Parathyroid adenoma (tissue), 2 donors: ENCODE measurements around the gene PEX1.

Source experiments
- H2AFZ ChIP-seq: fragments of 300-600 bp; sonication (generic); one replicate; pipeline ENCODE4 v1.7.0; 2017; ENCODE audit warnings: antibody characterized with exemption, mild to moderate bottlenecking
- H3K27ac ChIP-seq: fragments of 300-600 bp; sonication (generic); one replicate; pipeline ENCODE4 v1.7.0; 2017
- H3K27me3 ChIP-seq: fragments of 300-600 bp; sonication (generic); one replicate; pipeline ENCODE4 v1.7.0; 2017; ENCODE audit warnings: low read length; ENCODE audit not compliant: control insufficient read depth, insufficient read depth
- H3K36me3 ChIP-seq: fragments of 300-600 bp; sonication (generic); one replicate; pipeline ENCODE4 v1.7.0; 2017; ENCODE audit warnings: low read length; ENCODE audit not compliant: control insufficient read depth, insufficient read depth
- H3K4me1 ChIP-seq: fragments of 300-600 bp; sonication (generic); one replicate; pipeline ENCODE4 v1.7.0; 2017; ENCODE audit warnings: control low read depth
- H3K4me2 ChIP-seq: fragments of 300-600 bp; sonication (generic); one replicate; pipeline ENCODE4 v1.7.0; 2017; ENCODE audit warnings: low read length
- H3K4me3 ChIP-seq: fragments of 300-600 bp; sonication (generic); one replicate; pipeline ENCODE4 v1.7.0; 2017; ENCODE audit warnings: low read depth, low read length
- H3K79me2 ChIP-seq: fragments of 300-600 bp; sonication (generic); one replicate; pipeline ENCODE4 v1.7.0; 2017; ENCODE audit warnings: control low read depth
- H3K9ac ChIP-seq: fragments of 300-600 bp; sonication (generic); one replicate; pipeline ENCODE4 v1.7.0; 2017; ENCODE audit warnings: mild to moderate bottlenecking
- H3K9me3 ChIP-seq: fragments of 300-600 bp; sonication (generic); one replicate; pipeline ENCODE4 v1.7.0; 2017; ENCODE audit warnings: low read length; ENCODE audit not compliant: control insufficient read depth
- CTCF ChIP-seq: fragments of 300-600 bp; sonication (generic); IDR thresholded peaks from one replicate; pipeline ENCODE4 v1.7.0; 2017; ENCODE audit warnings: antibody characterized with exemption, mild to moderate bottlenecking
- donor health status: primary hyperparathyroidism.

The PEX1 gene

DNA sequence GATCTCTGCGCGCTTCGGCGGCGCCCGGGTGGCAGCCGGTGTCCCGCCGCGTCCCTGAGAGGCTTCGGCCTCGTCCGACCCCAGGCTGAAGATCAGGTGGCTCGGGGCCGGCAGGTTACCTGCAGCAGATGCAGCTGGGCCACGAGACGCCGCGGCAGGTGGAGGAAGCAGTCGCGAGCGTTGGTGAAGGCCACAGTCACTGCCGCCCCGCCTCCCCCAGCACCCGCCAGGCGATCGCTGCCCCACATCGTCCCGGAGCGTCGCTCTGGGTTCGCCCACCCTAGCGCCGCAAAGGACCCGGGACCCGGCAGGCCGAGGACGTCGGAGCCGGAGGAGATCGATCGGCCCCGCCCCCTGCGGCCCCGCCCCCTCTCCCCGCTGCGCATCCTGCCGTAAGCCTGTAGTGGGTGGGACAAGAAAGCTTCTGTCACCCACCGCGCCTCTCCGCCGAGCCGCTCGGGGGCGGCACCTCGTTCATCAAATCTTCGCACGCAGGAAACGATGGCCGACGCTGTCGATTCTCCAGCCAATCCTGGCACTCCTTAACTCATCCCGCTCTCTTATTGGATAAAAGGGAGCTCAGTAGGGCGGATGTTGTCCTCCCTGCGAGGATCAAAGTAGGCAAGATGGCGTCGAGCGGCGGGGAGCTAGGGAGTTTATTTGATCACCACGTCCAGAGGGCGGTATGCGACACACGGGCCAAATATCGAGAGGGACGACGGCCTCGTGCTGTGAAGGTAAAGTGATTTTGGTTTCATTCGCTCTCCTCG is at the start of gene PEX1, which contains the start of gene RBM48:
PEX1 (minus strand) TSS at position 333 of the 770 bp plus-strand sequence; CDS start at position 248, 85 bp downstream.
RBM48 (plus strand) TSS at position 608 of the 770 bp plus-strand sequence; CDS start at position 627, 19 bp downstream.
- H3K4me3 ChIP-seq, result peak within 1 kb of the TSS; percentile 82
- H3K9me3 ChIP-seq, result no peaks in the 10 kb centered on the region
- peak within 1 kb of the TSS; percentile 84 for H3K27ac ChIP-seq
- peaks cover 16% of the 10 kb centered on the region for H3K79me2 ChIP-seq
- TF ChIP-seq CTCF, result peak; percentile 51
- no peak within 1 kb of the TSS for H3K9ac ChIP-seq
- peak within 1 kb of the TSS; percentile 80 for H3K4me2 ChIP-seq
- no peaks in the 10 kb centered on the region for H3K4me1 ChIP-seq
- peak within 1 kb of the TSS; percentile 92 for H2AFZ ChIP-seq
- no peaks in the 10 kb centered on the region for H3K36me3 ChIP-seq
- H3K27me3 ChIP-seq, result no peaks in the 10 kb centered on the region

DNA sequence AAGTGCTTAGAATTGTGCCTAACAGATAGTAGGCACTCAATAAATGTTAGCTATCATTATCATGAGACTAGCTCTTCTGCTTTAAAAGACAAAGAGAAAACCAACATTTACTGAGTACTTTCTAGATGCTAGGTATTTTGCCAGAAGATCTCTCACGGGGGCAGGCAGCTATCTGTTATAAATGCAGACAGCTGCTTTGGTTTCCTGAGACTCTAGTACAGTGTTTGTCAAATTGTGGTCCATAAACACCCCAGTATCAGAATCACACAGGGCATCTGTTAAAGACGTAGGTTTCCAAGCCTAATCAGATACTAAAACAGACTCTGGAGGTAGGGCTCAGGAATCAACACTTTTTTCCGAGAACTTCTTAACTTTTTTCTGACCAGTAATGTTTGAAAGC is 48.0 kb upstream of the PEX1 start:
- Histone ChIP-seq H3K9me3 (no peaks in the 10 kb centered on the region), H3K9ac (no peak overlapping the region), H3K4me3 (no peak overlapping the region), H3K36me3 (no peaks in the 10 kb centered on the region), H3K27me3 (no peaks in the 10 kb centered on the region), H2AFZ (no peak overlapping the region), H3K79me2 (peaks cover 6% of the 10 kb centered on the region), H3K27ac (no peak overlapping the region), H3K4me2 (no peak overlapping the region), H3K4me1 (no peaks in the 10 kb centered on the region)
- no peak for TF ChIP-seq CTCF

- Histone ChIP-seq H3K9ac (no peak overlapping the region), H3K36me3 (no peaks in the 10 kb centered on the region)
These were observed 40.8 kb upstream of the PEX1 start for GRCh38 chr7:92569137-92569536.

DNA sequence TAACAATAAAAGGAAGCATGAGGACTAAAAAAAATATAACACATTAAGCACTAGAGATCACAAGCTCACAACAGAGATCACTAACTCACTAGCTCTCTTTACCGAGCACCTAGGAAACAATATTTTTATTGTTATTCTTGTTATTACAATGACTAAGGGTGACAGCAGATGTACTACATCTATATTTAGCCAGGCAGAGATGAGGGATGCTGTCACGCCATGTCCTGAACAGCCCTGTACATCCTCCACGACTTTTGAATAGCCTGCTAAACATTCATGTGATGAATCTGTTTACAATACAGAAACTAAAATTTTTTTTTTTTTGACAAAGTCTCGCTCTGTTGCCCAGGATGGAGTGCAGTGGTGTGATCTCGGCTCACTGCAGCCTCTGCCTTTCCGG is 39.1 kb upstream of the PEX1 start:
- H3K9me3 ChIP-seq, result no peaks in the 10 kb centered on the region
- H3K79me2 ChIP-seq, result no peaks in the 10 kb centered on the region
- no peaks in the 10 kb centered on the region for H3K27me3 ChIP-seq
- H3K4me1 ChIP-seq, result no peaks in the 10 kb centered on the region
- TF ChIP-seq CTCF, result no peak
- H3K9ac ChIP-seq, result no peak overlapping the region
- H3K36me3 ChIP-seq, result no peaks in the 10 kb centered on the region
- no peak overlapping the region for H3K27ac ChIP-seq
- no peak overlapping the region for H2AFZ ChIP-seq
- H3K4me3 ChIP-seq, result no peak overlapping the region
- H3K4me2 ChIP-seq, result no peak overlapping the region

More at GRCh38 chr7:92569137-92569536, 40.8 kb upstream of the PEX1 start:
- Histone ChIP-seq H3K4me2 (no peak overlapping the region), H3K4me1 (no peaks in the 10 kb centered on the region), H2AFZ (no peak overlapping the region), H3K27me3 (no peaks in the 10 kb centered on the region), H3K9me3 (no peaks in the 10 kb centered on the region), H3K79me2 (no peaks in the 10 kb centered on the region), H3K4me3 (no peak overlapping the region), H3K27ac (no peak overlapping the region)
- no peak for TF ChIP-seq CTCF

DNA sequence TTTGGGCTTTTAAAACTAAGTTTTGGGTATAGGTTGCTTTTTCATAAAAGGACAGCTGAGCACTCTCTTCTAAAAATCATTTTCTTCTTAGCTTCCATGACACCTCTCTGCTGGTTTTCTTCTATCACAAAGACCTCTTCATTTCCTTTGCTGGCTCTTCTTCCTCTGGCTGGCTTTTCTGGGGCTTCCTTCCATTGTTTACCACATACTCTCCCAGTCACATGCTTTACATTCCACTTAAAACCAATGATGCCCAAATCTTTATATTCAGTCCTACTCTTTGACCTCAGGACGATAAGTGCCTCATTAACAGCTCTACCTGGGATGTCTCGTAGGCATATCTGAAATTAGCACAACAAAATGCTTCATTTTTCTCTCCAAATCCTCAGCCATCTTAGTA is 35.0 kb upstream of the PEX1 start:
- H3K4me3 ChIP-seq, result no peak overlapping the region
- H3K4me1 ChIP-seq, result no peaks in the 10 kb centered on the region
- H3K27me3 ChIP-seq, result no peaks in the 10 kb centered on the region
- H3K9ac ChIP-seq, result no peak overlapping the region
- no peaks in the 10 kb centered on the region for H3K9me3 ChIP-seq
- H2AFZ ChIP-seq, result no peak overlapping the region
- no peak for TF ChIP-seq CTCF
- no peaks in the 10 kb centered on the region for H3K79me2 ChIP-seq
- no peak overlapping the region for H3K27ac ChIP-seq
- H3K4me2 ChIP-seq, result no peak overlapping the region
- H3K36me3 ChIP-seq, result no peaks in the 10 kb centered on the region
